Large intestine (tissue), 3 donors: ENCODE data around the gene MLLT3. TPM values are rescaled to one million over a fixed set of nuclear protein-coding genes. Genes with fewer than 3 reads are reported as not detected.

Source experiments
- DNase-seq, 2 donors: peaks; one replicate each; pipeline versions ENCODE4 v3.0.0 to v3.0.0-alpha.2; 2013
- H3K27ac ChIP-seq: one replicate; pipeline ENCODE4 v1.5.1; 2013; ENCODE audit warnings: low read length
- H3K27me3 ChIP-seq: 2 replicates; pipeline ENCODE4 v1.6.1; 2013; ENCODE audit warnings: low read length; ENCODE audit not compliant: control insufficient read depth, insufficient read depth
- H3K36me3 ChIP-seq: 2 replicates; pipeline ENCODE4 v1.6.1; 2013; ENCODE audit warnings: low read length; ENCODE audit not compliant: control insufficient read depth, insufficient read depth
- H3K4me1 ChIP-seq: one replicate; pipeline ENCODE4 v1.6.1; 2013; ENCODE audit warnings: low read length; ENCODE audit not compliant: control insufficient read depth, insufficient read depth
- H3K4me3 ChIP-seq: one replicate; pipeline ENCODE4 v1.5.1; 2013; ENCODE audit warnings: low read length
- H3K9me3 ChIP-seq: one replicate; pipeline ENCODE4 v1.6.1; 2013; ENCODE audit warnings: mild to moderate bottlenecking, low read depth, low read length, moderate library complexity; ENCODE audit not compliant: control insufficient read depth
- WGBS: methylation state at CpG from one replicate; pipeline ENCODE4 v1.1.5; 2013; ENCODE audit warnings: low lambda C conversion rate; ENCODE audit not compliant: insufficient coverage; 5-methylcytosine and 5-hydroxymethylcytosine counted together
- polyA plus RNA-seq: library from polyadenylated mRNA; unstranded; fragments of 120-200 nt; gene quantifications from one replicate; pipeline ENCODE4 v1.2.1, GENCODE V29; 2013

The MLLT3 gene
- polyA plus RNA-seq, 1 donor = 25.0 TPM

GRCh38 chr9:20319241-20319640, 303.1 kb downstream of the MLLT3 start:
- Histone ChIP-seq H3K4me3 (no peak overlapping the region), H3K9me3 (no peaks in the 10 kb centered on the region), H3K27ac (no peak overlapping the region), H3K27me3 (no peaks in the 10 kb centered on the region), H3K36me3 (no peaks in the 10 kb centered on the region), H3K4me1 (no peaks in the 10 kb centered on the region)
- WGBS = no CpG with 5 or more reads among the region's 8 CpGs
- no peak for DNase-seq

- Histone ChIP-seq H3K27ac (no peak overlapping the region), H3K4me3 (no peak overlapping the region), H3K4me1 (no peaks in the 10 kb centered on the region), H3K36me3 (no peaks in the 10 kb centered on the region), H3K27me3 (no peaks in the 10 kb centered on the region), H3K9me3 (no peaks in the 10 kb centered on the region)
- no peak for DNase-seq
- no CpG with 5 or more reads among the region's 5 CpGs for WGBS
These were observed 304.6 kb downstream of the MLLT3 start for GRCh38 chr9:20317701-20318100.

DNA sequence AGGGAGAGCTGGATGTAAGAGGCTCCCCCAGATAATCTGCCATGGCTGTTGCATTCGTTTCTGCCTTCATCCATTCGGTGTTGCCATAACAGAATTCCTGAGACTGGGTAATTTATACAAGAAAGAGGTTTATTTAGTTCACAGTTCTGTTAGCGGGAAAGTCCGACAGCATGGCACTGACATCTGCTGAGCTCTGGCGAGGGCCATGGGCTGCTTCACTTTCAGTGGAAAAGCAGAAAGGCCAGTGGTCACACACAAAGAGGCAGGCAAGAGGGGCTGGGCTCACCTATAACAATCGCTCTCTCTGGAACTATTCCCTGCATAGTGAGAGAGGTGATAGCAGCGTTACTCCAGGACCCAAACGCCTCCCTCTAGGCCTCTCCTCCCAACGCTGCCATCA, 305.9 kb downstream of the MLLT3 start:
- Histone ChIP-seq H3K4me1 (no peaks in the 10 kb centered on the region), H3K27me3 (no peaks in the 10 kb centered on the region), H3K27ac (no peak overlapping the region), H3K4me3 (no peak overlapping the region), H3K9me3 (no peaks in the 10 kb centered on the region), H3K36me3 (no peaks in the 10 kb centered on the region)
- no CpG with 5 or more reads among the region's 9 CpGs for WGBS
- DNase-seq = no peak

GRCh38 chr9:20315677-20316076, 306.6 kb downstream of the MLLT3 start:
- no peak overlapping the region for H3K27ac ChIP-seq
- no peaks in the 10 kb centered on the region for H3K9me3 ChIP-seq
- peaks cover 2% of the 10 kb centered on the region for H3K27me3 ChIP-seq
- WGBS = 100% methylated on average over 1 of the region's 2 CpGs
- no peak for DNase-seq
- no peaks in the 10 kb centered on the region for H3K4me1 ChIP-seq
- H3K4me3 ChIP-seq = no peak overlapping the region
- H3K36me3 ChIP-seq = no peaks in the 10 kb centered on the region

DNA sequence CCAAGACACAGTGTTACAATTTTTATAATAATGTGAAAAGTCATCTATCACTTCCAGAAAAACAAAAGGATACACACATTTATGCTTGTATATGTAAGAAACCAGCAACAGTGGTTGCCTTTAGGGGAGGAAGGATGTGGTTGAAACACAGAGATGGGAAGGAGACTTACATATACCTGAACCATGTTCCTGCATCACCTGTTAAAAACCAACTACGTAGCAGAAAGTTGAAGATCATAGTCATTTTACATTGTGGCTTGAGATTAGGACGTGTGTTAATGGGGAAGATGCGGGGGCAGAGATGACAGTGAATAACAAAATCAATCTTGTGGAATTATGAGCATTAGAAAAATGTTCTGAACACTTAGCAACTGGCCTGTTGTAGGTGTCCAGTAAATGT, 307.3 kb downstream of the MLLT3 start:
- Histone ChIP-seq H3K4me1 (no peaks in the 10 kb centered on the region), H3K4me3 (no peak overlapping the region), H3K27me3 (peaks cover 2% of the 10 kb centered on the region), H3K36me3 (no peaks in the 10 kb centered on the region), H3K9me3 (no peaks in the 10 kb centered on the region), H3K27ac (no peak overlapping the region)
- DNase-seq = no peak
- no CpG with 5 or more reads among the region's 3 CpGs for WGBS

DNA sequence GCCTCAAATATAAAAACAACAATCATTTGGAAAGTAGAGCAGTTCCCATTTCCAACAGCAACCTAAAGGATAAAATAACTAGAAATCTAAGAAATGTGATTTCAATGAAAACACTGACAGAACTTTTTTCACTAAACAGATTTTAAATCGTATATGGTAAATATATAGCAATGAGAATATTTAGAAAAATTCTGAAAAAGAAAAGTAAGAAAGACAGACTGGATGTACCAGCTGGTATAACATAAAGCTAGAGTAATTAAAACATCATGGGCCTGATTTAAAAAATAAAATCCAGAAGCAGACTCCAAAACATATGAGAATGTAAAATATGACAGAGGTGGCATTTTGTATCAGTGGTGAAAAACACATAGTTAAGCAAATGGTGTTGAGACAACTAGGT, 308.9 kb downstream of the MLLT3 start:
- Histone ChIP-seq H3K27ac (no peak overlapping the region), H3K4me1 (no peaks in the 10 kb centered on the region), H3K9me3 (no peaks in the 10 kb centered on the region), H3K4me3 (no peak overlapping the region), H3K36me3 (no peaks in the 10 kb centered on the region), H3K27me3 (peaks cover 2% of the 10 kb centered on the region)
- WGBS = 100% methylated on average over 1 of the region's 1 CpG
- no peak for DNase-seq

GRCh38 chr9:20312732-20313131, 309.6 kb downstream of the MLLT3 start:
- DNase-seq = no peak
- peaks cover 3% of the 10 kb centered on the region for H3K27me3 ChIP-seq

DNA sequence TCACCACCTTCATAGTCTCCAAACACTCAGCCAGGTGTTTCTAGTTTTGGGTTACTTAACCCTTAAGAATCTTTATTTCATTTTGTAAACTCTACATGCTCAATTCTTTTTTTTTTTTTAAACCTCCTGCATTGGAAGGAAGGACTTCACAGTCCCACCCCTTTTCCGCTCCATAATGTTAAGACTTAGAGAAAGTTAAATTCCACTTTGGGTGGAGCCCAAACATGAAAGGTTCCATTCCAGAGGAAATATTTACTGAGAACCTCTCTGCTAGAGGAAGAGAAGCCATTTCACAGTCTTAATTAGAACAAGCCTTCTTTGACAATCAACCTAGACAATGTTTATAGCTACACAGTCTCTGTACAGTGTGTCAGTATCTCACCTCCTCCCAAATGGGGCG, 312.3 kb downstream of the MLLT3 start:
- H3K9me3 ChIP-seq = no peaks in the 10 kb centered on the region
- H3K4me3 ChIP-seq = no peak overlapping the region
- no peaks in the 10 kb centered on the region for H3K4me1 ChIP-seq
- no peak overlapping the region for H3K27ac ChIP-seq
- no CpG with 5 or more reads among the region's 2 CpGs for WGBS
- H3K36me3 ChIP-seq = no peaks in the 10 kb centered on the region
- peaks cover 6% of the 10 kb centered on the region for H3K27me3 ChIP-seq
- DNase-seq = no peak

More at GRCh38 chr9:20312732-20313131, 309.6 kb downstream of the MLLT3 start:
- Histone ChIP-seq H3K27ac (no peak overlapping the region), H3K4me1 (no peaks in the 10 kb centered on the region), H3K36me3 (no peaks in the 10 kb centered on the region), H3K4me3 (no peak overlapping the region), H3K9me3 (no peaks in the 10 kb centered on the region)

- no peaks in the 10 kb centered on the region for H3K4me1 ChIP-seq
- no peak for DNase-seq
- H3K4me3 ChIP-seq = no peak overlapping the region
- no peak overlapping the region for H3K27ac ChIP-seq
- no peaks in the 10 kb centered on the region for H3K36me3 ChIP-seq
- H3K27me3 ChIP-seq = peaks cover 6% of the 10 kb centered on the region
- WGBS = 80% methylated on average over 2 of the region's 4 CpGs
- no peaks in the 10 kb centered on the region for H3K9me3 ChIP-seq
These were observed 313.2 kb downstream of the MLLT3 start for GRCh38 chr9:20309124-20309523.

GRCh38 chr9:20307621-20308020, 314.7 kb downstream of the MLLT3 start:
- DNase-seq = no peak
- no peak overlapping the region for H3K27ac ChIP-seq
- peaks cover 8% of the 10 kb centered on the region for H3K27me3 ChIP-seq
- H3K36me3 ChIP-seq = no peaks in the 10 kb centered on the region
- no CpG with 5 or more reads among the region's 7 CpGs for WGBS
- H3K4me1 ChIP-seq = no peaks in the 10 kb centered on the region
- H3K9me3 ChIP-seq = no peaks in the 10 kb centered on the region
- no peak overlapping the region for H3K4me3 ChIP-seq

- WGBS = no CpG with 5 or more reads among the region's 4 CpGs
- H3K36me3 ChIP-seq = no peaks in the 10 kb centered on the region
These were observed 316.8 kb downstream of the MLLT3 start for GRCh38 chr9:20305452-20305851.

More at GRCh38 chr9:20305452-20305851, 316.8 kb downstream of the MLLT3 start:
- no peaks in the 10 kb centered on the region for H3K9me3 ChIP-seq
- H3K4me3 ChIP-seq = no peak overlapping the region
- no peaks in the 10 kb centered on the region for H3K4me1 ChIP-seq
- no peak overlapping the region for H3K27ac ChIP-seq
- no peak for DNase-seq
- H3K27me3 ChIP-seq = peaks cover 6% of the 10 kb centered on the region
